ENCODE measurements around the gene CCSER2.

The CCSER2 gene

DNA sequence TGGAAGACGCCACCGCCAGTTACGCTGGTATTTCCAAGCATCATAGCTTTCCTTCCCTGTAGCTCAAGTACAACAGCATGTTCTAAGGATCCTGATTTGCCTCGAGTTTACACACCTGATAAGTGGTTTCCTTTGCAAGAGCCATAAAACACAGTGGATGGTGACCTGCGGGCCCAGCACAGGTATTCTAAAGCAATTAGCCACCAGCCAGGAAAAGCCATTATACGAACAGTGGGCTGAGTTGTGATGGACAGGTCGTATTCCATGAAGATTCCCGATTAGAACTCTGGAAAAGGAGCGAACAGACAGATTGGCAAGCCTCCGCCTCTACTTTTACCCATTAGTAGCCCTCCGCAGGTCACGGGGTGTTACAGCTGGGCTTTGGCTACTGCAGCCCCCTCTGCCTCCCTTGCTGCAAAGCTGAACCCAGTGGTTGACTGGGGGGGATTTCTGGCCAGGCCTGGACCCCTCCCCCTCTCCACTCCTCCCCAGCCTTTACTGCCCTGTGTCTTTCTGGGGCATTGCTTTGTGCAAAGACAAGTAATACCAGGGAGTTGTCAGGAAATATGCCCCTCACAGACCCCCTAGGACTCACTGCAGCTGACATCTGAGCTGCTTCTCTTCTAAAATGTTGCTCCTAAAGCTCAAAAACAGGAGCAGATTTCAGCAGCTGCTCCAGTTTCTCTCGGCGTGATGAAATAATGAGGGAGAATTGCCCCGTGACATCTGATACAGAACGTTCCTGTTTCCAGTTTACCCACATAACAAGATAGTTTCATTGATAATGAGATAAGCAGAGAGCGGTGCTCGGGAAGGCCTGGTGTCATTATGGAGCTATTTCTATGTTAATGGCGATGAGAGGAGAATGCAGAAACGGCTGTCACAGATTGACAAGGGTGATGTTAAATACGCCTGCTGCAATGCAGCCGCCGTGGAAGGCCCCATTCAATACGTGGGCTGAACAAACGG is 214.4 kb downstream of the CCSER2 start:
- DNase-seq (ENCODE audit: low read depth) = no peak
- H3K4me3 ChIP-seq (ENCODE audit: low read depth, low read length) = no peak overlapping the region
- TF ChIP-seq, protein P1, sequence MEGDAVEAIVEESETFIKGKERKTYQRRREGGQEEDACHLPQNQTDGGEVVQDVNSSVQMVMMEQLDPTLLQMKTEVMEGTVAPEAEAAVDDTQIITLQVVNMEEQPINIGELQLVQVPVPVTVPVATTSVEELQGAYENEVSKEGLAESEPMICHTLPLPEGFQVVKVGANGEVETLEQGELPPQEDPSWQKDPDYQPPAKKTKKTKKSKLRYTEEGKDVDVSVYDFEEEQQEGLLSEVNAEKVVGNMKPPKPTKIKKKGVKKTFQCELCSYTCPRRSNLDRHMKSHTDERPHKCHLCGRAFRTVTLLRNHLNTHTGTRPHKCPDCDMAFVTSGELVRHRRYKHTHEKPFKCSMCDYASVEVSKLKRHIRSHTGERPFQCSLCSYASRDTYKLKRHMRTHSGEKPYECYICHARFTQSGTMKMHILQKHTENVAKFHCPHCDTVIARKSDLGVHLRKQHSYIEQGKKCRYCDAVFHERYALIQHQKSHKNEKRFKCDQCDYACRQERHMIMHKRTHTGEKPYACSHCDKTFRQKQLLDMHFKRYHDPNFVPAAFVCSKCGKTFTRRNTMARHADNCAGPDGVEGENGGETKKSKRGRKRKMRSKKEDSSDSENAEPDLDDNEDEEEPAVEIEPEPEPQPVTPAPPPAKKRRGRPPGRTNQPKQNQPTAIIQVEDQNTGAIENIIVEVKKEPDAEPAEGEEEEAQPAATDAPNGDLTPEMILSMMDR (conservative IDR thresholded peaks at IDR 0.05; ENCODE audit: low read depth, low read length) = no peak

DNA sequence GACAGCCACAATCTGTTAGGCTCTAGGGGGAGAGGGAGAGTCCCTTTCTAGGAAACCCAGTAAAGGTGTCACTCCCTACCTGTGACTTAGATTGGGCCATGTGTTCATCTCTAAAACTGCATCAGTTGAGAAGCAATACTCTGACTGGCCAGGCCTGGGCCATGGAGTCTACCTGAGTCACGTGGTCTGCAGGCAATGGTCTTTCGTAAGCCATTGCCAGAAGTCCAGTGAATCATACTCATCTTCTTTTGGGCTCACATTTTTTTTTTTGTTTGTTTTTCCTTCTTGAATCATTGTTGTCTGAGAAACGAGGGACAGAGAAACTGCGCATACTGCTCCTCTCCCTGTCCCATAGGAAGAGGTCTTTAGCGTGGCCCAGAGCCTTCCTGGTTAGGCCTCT is 215.6 kb downstream of the CCSER2 start:
- no peak overlapping the region for H3K4me3 ChIP-seq (ENCODE audit: low read depth, low read length)
- TF ChIP-seq, protein P1 (conservative IDR thresholded peaks at IDR 0.05; ENCODE audit: low read depth, low read length) = no peak
- DNase-seq (ENCODE audit: low read depth) = peak; percentile 35

DNA sequence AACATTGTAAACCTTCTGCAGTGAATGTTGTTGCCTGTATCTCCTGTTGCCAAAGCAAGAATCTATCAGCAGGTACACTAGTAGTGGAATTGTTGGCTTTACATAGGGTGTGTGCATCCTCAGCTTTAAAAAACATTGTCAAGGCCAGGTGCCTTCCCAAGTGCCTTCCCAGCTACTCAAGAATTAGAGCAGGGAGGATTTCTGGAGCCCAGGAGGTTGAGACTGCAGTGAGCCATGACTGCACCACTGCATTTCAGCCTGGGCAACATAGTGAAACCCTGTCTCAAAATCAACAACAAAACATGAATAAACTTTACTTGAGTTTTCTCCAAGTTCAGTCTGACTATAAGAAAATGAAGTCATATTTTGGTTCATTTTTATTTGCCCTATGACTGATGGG is 217.3 kb downstream of the CCSER2 start:
- DNase-seq (ENCODE audit: low read depth) = no peak
- TF ChIP-seq, protein P1 (conservative IDR thresholded peaks at IDR 0.05; ENCODE audit: low read depth, low read length) = no peak
- no peak overlapping the region for H3K4me3 ChIP-seq (ENCODE audit: low read depth, low read length)

DNA sequence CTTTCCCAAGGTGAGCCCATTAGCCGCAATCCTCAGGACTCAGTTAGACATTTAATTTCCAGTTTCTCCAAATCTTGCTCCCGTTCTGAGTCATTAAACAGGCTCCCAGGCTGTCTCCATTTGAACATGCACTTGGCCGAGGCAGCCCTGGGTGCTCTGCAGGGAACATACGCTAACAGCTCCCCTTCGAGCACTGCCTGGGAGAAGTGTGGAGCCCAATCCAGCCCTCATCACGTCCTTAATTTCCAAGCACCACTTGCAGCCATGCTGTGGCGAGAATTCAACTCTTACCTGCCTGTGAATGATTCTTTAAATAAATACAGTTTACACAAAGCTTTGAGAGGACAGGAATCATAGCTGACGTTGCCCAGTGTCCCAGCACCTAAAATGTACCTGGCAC is 218.2 kb downstream of the CCSER2 start:
- TF ChIP-seq, protein P1 (conservative IDR thresholded peaks at IDR 0.05; ENCODE audit: low read depth, low read length) = no peak
- DNase-seq (ENCODE audit: low read depth) = no peak
- no peak overlapping the region for H3K4me3 ChIP-seq (ENCODE audit: low read depth, low read length)

DNA sequence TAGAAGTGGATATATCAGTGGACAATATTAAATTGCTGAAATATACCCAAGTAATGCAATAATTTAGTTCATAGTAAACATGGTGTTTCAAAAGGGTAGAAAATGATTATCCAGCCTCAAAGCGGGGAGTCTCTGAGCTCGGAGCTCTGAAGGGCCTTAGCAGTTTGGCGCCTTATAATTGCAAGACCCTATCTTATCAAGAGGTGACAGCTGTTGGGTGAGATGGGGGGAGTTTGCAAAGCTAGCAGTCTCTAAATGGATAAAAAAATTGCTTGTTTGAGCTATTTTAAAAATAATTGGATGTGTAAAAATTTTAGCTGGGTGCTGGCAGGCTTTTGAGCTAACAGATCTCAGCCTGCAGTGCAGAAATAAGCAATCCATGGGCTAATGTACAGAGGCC is 219.2 kb downstream of the CCSER2 start:
- no peak for DNase-seq (ENCODE audit: low read depth)
- H3K4me3 ChIP-seq (ENCODE audit: low read depth, low read length) = no peak overlapping the region
- TF ChIP-seq, protein P1 (conservative IDR thresholded peaks at IDR 0.05; ENCODE audit: low read depth, low read length) = no peak

DNA sequence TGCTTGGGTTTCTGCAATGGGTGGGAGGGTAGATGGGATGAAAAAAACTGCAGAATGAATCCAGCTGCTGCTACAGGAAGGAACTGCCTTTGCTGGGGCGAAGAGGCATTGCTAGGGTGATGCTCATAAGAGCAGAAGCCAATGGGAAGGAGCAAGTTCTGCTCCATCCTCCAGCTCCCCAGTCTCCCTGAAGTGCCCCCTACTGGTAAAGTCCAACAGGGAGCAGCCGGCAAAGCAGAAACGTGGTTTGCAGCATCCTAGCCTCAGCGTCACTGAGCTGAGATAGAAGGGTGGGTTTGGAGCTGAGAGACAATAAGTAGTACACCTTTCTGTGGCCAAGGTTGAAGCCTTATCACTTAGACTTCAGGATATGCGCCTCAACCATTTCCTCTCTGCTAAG is 220.5 kb downstream of the CCSER2 start:
- DNase-seq (ENCODE audit: low read depth) = peak; percentile 9
- TF ChIP-seq, protein P1 (conservative IDR thresholded peaks at IDR 0.05; ENCODE audit: low read depth, low read length) = peak; percentile 44
- H3K4me3 ChIP-seq (ENCODE audit: low read depth, low read length) = no peak overlapping the region

Measured in choroid plexus epithelial cell (primary cell).